Muscle layer of duodenum (tissue), 2 donors: Measurements from ENCODE around the gene ZBTB42.
"Not testable (repeated sequence)": the region's sequence is repeated elsewhere in the genome, so short reads cannot be mapped to it uniquely, and the experiment has no call there.

Experiments used
- H3K27ac ChIP-seq: one replicate; pipeline ENCODE4 v1.7.0; 2013; ENCODE audit warnings: mild to moderate bottlenecking, low read length
- H3K27me3 ChIP-seq: one replicate; pipeline ENCODE4 v1.7.0; 2013; ENCODE audit warnings: low read depth, mild to moderate bottlenecking, control low read depth, low read length
- H3K36me3 ChIP-seq, 2 donors: one replicate each; pipeline ENCODE4 v1.7.0; 2013; ENCODE audit warnings: low read length in 2 of 2, control low read depth in 1 of 2, mild to moderate bottlenecking in 1 of 2; ENCODE audit not compliant: insufficient read depth in 2 of 2, control insufficient read depth in 1 of 2
- H3K4me1 ChIP-seq, 2 donors: one replicate each; pipeline ENCODE4 v1.7.0; 2013; ENCODE audit warnings: low read length in 2 of 2, mild to moderate bottlenecking in 2 of 2, control low read depth in 1 of 2, moderate library complexity in 1 of 2; ENCODE audit not compliant: insufficient read depth in 2 of 2, control insufficient read depth in 1 of 2
- H3K4me3 ChIP-seq, 2 donors: one replicate each; pipeline ENCODE4 v1.7.0; 2013; ENCODE audit warnings: low read length in 2 of 2, low read depth in 1 of 2, mild to moderate bottlenecking in 1 of 2
- H3K9me3 ChIP-seq, 2 donors: one replicate each; pipeline ENCODE4 v1.7.0; 2013; ENCODE audit warnings: low read length in 2 of 2, control low read depth in 1 of 2, mild to moderate bottlenecking in 1 of 2; ENCODE audit not compliant: control insufficient read depth in 1 of 2
- donor health status: healthy.

The ZBTB42 gene

DNA sequence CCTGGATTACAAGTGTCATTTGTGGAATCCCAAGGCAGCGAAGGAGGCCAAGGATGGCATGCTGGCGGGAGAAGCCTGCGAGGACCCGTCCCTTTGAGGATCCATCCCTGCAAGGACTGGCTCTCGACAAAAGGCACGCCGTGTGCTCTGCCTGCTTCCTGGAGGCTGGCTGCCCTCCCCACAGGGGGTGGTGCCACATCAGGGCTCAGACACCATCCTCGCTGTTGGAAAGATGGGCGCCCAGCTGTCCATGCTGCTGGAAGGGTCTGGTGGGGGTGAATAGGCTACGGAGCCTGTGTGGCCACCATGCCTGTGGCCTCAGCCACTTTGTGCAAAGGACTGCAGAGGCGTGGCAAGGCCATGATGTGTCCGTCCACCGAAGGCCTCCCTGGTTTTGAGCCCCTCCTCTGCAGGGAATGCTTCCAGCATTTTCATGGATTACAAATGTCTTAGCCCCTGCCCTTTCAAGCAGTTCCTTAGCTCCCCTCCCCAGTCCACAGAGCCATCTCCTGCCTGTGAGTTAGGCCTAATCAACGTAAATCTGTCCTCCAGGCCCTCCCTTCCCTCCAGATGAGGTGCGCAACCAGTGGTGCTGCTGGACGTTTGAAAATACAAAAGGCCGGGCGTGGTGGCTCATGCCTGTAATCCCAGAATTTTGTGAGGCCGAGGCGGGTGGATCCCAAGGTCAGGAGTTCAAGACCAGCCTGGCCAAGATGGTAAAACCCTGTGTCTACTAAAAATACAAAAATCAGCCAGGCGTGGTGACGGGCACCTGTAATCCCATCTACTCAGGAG, 22.1 kb downstream of the ZBTB42 start:
- H3K4me3 ChIP-seq = no peak overlapping the region
- no peak overlapping the region for H3K27ac ChIP-seq
- H3K9me3 ChIP-seq = no peaks in the 10 kb centered on the region
- H3K27me3 ChIP-seq = no peaks in the 10 kb centered on the region
- H3K36me3 ChIP-seq = no peaks in the 10 kb centered on the region
- H3K4me1 ChIP-seq = peaks cover 0 to 28% of the 10 kb centered on the region in 2 donors

DNA sequence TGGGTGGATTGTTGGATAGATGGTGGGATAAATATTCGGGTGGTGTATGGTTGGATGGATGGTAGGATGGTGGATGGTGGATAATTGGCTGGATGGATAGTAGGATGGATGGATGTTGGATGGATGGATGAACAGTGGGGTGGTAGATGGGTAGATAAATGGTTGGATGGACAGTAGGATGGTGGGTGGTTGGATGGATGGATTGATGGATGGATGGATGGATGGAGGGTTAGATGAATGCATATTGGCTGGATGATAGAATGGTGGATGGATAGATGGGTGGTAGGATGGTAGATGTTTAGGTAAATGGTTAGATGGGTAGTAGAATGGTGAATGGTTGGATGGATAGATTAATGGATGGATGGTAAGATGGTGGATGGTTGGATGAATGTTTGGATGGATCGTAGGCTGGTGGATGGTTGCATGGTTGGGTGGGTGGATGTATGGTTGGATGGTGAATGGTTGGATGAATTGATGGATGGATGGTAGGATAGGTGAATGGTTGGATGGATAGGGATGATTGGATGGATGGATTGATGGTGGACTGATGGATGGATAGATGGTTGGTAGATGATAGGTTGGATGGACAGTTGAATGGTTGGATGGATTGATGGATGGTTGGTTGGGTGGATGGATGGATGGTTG, 23.6 kb downstream of the ZBTB42 start:
- Histone ChIP-seq H3K27me3 (no peaks in the 10 kb centered on the region), H3K36me3 (no peaks in the 10 kb centered on the region), H3K4me1 (peaks cover 0 to 28% of the 10 kb centered on the region in 2 donors), H3K4me3 (no peak overlapping the region), H3K9me3 (no peaks in the 10 kb centered on the region), H3K27ac (no peak overlapping the region)

DNA sequence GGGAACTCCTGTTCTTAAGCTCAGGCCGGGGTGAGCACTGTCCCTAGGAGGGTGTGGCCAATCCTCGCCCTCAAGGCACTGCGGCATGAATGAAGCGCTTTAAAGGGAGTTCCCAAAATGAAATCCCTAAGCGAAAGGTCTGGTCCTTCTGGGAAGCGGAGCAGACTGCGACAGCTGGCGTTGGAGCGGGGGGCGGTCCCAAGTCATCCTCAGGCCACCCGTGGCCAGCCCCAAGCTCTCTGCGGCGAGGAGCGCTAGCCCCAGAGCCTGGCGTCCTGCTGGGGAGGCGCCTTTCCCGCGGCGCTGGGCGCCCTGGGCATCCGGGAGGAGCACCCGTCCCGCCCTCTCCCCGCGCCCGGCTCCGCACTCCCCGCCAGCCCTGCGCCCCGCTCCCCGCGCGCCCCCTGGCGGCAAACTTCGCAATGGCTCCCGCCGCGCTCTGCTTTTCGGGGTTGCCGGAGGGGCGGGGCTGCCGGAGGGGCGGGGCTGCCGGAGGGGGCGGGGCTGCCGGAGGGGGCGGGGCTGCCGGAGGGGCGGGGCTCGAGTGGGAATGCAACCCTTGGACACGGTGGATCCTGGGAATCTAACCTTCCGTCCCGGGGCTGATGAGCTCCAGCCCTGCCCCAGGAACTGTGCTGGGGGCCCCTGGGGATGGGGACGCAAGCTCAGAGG, 25.4 kb downstream of the ZBTB42 start:
- H3K9me3 ChIP-seq = no peaks in the 10 kb centered on the region
- H3K4me3 ChIP-seq = peak overlapping the region; percentile 53 to 70
- H3K27me3 ChIP-seq = no peaks in the 10 kb centered on the region
- H3K27ac ChIP-seq = no peak overlapping the region
- peaks cover 0 to 16% of the 10 kb centered on the region in 2 donors for H3K4me1 ChIP-seq
- no peaks in the 10 kb centered on the region for H3K36me3 ChIP-seq

DNA sequence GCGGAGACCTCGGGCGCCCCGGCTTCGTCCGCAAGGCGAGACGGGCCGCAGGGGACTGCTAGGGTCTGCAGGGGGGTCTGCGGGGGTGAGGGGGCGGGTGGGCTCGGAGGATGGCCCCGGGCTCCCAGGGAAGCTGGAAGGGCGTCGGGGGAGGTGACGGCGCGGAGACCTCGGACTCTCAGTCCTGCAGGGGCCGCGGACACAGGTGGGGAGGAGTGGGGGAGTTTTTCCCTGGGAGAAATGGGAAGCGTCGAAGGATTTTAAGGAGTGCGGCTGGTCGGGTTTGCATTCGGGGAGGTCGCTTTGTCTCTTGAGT, 25.9 kb downstream of the ZBTB42 start:
- peak overlapping the region; percentile 16 to 61 for H3K4me3 ChIP-seq
- no peaks in the 10 kb centered on the region for H3K36me3 ChIP-seq
- no peaks in the 10 kb centered on the region for H3K27me3 ChIP-seq
- no peak overlapping the region for H3K27ac ChIP-seq
- no peaks in the 10 kb centered on the region for H3K9me3 ChIP-seq
- peaks cover 0 to 14% of the 10 kb centered on the region in 2 donors for H3K4me1 ChIP-seq

DNA sequence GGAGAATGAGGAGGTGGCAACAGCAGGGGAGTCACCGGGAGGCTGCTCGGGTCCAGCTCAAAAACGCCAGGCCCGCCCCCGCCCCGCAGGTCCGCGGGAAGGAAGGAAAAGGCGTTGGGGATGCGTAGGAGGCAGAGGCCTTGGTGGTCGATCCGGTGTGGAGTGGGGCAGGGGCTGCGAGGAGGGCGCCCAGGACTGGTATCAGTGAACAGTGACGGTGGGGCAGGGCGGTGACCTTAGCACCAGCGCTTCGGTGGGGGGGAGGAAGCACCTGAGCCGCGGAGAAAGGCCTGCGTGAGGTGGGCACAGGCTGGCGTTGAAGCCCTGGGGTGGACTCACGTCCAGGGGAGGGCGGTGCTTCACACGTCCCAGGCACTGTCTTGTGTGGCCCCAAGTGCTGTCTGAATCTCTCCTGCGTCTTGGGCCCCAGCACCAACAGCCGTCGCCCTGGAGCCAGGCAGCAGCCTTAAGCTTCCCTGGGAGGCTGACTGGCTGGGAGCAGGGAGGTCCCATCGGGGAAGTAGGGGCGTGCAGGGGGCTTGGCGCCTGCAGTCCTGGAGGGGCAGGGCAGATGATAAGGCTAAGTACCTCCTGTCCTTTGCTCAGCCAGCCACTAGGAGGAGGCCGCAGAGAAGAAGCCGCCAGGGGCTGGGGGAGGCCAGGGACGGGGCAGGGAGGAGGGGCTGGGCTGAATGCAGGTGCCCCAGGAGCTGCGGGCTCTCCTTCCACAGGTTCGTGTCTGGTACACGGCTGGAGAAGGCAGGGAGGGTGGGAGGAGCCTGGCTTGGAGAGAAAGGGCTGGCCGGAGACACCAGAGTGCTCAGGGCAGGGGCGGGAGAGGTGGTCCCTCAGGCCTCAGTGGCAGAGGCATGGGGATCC, 26.5 kb downstream of the ZBTB42 start:
- peak overlapping the region; percentile 16 to 61 for H3K4me3 ChIP-seq
- H3K36me3 ChIP-seq = no peaks in the 10 kb centered on the region
- H3K4me1 ChIP-seq = peaks cover 0 to 14% of the 10 kb centered on the region in 2 donors
- no peaks in the 10 kb centered on the region for H3K27me3 ChIP-seq
- no peaks in the 10 kb centered on the region for H3K9me3 ChIP-seq
- no peak overlapping the region for H3K27ac ChIP-seq

DNA sequence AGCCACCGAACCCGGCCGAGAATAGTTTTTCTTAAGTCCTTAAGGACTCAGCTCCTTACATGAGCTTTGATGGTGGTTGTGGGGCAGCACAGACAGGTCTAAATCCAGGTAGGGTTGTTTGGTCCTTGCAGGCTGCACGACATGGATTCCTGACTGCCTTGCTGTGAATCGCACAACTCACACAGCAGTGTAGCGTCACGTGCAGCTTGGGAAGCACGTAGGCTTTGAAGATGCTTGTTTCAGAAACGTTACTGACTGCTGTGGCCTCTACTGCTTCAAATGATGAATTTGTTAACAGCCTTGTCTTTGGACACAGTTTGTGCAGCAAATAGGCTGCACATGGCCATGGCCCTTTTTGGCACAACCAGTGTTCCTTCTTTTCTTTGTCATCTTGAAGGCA, 29.9 kb downstream of the ZBTB42 start:
- H3K9me3 ChIP-seq = no peaks in the 10 kb centered on the region
- H3K4me3 ChIP-seq = no peak overlapping the region
- H3K27ac ChIP-seq = no peak overlapping the region
- H3K27me3 ChIP-seq = no peaks in the 10 kb centered on the region
- H3K36me3 ChIP-seq = no peaks in the 10 kb centered on the region
- H3K4me1 ChIP-seq = peaks cover 0 to 9% of the 10 kb centered on the region in 2 donors

DNA sequence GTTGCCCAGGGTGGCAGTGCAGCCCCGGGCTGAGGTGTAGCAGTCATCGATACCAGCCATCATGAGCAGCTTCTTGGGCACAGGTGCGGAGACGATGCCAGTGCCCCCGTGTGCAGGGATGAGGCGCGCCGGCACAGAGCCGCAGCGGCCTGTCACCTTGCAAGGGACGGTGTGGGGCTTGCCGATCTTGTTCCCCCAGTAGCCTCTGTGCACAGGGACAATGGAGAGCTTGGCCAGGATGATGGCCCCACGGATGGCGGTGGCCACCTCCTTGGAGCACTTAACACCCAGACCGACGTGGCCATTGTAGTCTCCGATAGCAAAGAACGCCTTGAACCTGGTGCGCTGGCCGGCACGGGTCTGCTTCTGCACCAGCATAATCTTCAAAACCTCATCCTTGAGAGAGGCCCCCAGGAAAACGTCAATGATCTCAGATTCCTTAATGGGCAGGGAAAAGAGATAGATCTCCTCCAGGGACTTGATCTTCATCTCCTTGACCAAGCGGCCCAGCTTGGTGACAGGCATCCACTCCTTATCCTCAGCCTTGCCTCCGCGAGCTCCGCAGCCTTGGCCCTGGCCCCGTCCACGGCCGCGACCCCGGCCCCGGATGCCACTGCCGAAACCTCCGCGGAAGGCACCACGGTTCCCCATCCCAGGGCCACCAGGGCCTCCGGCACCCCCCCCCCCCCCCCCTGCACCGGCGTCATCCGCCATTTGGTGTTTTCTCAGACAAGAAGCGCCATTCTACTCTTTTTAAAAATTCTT, 35.5 kb downstream of the ZBTB42 start:
- H3K36me3 ChIP-seq, H3K9me3 ChIP-seq: not testable (repeated sequence)

DNA sequence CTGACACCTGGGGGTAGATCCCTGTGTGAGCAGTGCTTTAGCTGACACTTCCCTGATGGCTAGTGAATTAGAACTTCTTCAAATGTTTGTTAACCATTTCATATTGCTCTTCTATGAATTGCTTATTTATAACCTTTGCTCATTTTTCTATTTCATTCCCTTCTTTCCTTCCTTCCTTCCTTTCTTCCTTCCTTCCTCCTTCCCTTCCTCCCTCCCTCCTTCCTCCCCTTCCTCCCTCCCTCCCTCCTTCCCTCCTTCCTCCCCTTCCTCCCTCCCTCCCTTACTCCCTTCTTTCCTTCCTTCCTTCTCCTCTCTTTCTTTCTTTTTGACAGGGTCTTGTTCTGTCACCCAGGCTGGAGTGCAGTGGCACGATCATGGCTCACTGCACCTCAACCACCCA, 40.8 kb downstream of the ZBTB42 start:
- Histone ChIP-seq H3K36me3 (no peaks in the 10 kb centered on the region), H3K9me3 (no peaks in the 10 kb centered on the region), H3K27ac (no peak overlapping the region), H3K4me3 (no peak overlapping the region), H3K27me3 (peaks cover 27% of the 10 kb centered on the region), H3K4me1 (peaks cover 0 to 23% of the 10 kb centered on the region in 2 donors)

More for the DNA sequence above, 35.5 kb downstream of the ZBTB42 start:
- not testable (repeated sequence) for H3K4me1 ChIP-seq, H3K27ac ChIP-seq, H3K4me3 ChIP-seq, H3K27me3 ChIP-seq

DNA sequence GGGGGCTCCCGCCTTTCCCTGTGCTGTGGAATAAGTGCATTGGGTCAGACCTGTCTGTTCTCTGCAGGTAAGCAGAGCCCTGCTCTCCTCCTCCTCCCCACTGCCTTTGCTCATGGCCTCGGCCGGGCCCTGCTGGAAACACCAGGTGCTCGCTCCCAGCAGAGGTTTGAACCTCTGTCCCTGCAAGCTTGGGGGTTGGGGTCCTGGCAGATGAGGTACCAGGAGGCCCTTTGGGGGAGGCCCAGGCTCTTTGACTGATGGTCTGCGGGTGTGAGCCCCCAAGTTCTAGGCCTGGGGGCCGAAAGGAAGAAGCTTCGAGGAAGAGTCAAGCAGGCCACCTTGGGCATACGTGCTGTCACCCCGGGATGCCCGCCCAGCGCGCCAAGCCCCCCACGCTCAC, 42.1 kb downstream of the ZBTB42 start:
- Histone ChIP-seq H3K27ac (no peak overlapping the region), H3K4me3 (peak overlapping the region in 1 of 2 donors; percentile 62), H3K4me1 (peaks cover 0 to 23% of the 10 kb centered on the region in 2 donors), H3K27me3 (peaks cover 28% of the 10 kb centered on the region), H3K9me3 (no peaks in the 10 kb centered on the region), H3K36me3 (no peaks in the 10 kb centered on the region)

DNA sequence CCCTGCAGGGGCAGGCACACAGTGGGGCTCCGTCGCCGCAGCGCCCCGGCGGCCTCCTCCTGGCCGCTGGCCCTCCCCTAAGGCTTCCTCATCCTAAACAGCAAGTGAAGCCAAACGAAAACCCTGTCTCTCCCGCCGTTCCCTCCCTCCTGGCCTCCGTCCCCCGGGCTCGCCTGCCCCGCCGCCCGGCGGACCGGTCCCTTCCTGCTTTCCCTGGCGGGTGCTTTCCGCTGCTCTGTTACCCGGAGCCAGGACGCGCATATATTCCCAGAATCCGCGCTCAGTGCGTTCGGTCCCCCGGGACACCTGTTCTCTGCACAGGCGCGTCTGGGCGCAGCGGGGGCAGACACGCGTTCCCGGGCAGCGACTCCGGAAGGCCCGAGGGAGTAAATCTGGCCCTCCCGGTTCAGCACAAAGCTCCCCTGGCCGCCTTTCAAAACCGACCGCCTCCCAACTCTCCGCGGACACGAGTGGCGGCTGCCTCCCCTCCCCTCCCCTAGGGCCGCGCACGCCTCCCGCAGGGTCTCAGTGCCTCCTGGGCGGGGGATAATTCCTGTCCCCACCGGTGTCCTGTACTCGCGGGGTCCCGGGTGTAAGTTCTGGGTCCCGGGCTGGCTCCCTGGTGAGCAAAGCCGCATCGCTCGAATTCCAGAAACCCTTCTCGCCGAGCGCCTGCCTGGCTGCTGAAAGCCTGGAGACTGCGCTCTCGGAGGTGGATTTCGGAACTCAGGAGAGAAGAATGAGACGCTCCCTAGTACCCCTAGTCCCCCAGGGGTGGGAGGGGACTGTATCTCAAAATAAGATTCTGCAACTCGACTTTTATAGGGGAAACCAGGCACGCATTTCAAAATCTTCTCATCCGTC, 42.8 kb downstream of the ZBTB42 start:
- Histone ChIP-seq H3K27me3 (peaks cover 28% of the 10 kb centered on the region), H3K4me3 (peak overlapping the region; percentile 26 to 62), H3K4me1 (peaks cover 0 to 23% of the 10 kb centered on the region in 2 donors), H3K36me3 (no peaks in the 10 kb centered on the region), H3K9me3 (no peaks in the 10 kb centered on the region), H3K27ac (no peak overlapping the region)
